ENCODE measurements around the gene RANBP9. TPM values are rescaled to one million over a fixed set of nuclear protein-coding genes. Genes with fewer than 3 reads are reported as not detected.

The RANBP9 gene
- total and polyA plus RNA-seq, 2 donors from 2014 or later = 16.4 to 29.0 TPM

DNA sequence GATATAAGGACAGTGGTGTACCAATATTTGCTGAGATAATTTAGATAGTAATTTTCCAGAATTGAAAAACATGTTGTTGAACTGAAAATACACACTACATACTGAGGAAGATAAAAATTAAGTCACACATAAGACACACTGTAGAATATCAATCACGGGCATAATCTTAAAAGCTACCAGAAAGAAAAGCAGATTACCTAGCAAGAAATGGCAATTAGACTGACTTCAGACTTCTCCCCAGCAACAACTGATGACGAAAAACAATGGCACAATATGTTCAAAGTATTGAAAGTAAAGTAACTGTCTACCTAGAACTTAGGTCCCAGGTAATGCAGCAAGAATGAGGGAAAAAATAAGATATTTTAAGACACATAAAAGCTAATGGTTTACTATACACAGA lies 50.0 kb downstream of the RANBP9 start:
- intact Hi-C loops (cut with DNase I) = no loop called here
- no peak overlapping the region for H3K9ac ChIP-seq (ENCODE audit: low read length in 3 of 3)
- no peak overlapping the region for H3K27ac ChIP-seq (ENCODE audit: low read depth in 2 of 2, low read length in 2 of 2)
- no peak overlapping the region for H3K4me3 ChIP-seq (ENCODE audit: low read length in 3 of 3)
- no peaks in the 10 kb centered on the region for H3K36me3 ChIP-seq (ENCODE audit: control insufficient read depth in 2 of 3, insufficient read depth in 3 of 3, low read length in 3 of 3)
- TF ChIP-seq CTCF (IDR thresholded peaks at IDR 0.05; ENCODE audit: borderline replicate concordance, extremely low read depth, insufficient read depth) = no peak
- no peaks in the 10 kb centered on the region for H3K4me1 ChIP-seq (ENCODE audit: control insufficient read depth in 2 of 3, insufficient read depth in 2 of 3, low read depth in 1 of 3, low read length in 3 of 3)
- no peaks in the 10 kb centered on the region for H3K27me3 ChIP-seq (ENCODE audit: control insufficient read depth, insufficient read depth, low read length)
- DNase-seq (no peak), FAIRE-seq (no peak)
- H3K9me3 ChIP-seq (ENCODE audit: control insufficient read depth in 2 of 3, insufficient read depth in 1 of 3, low read length in 3 of 3) = no peaks in the 10 kb centered on the region

- intact Hi-C loops (cut with DNase I) = no loop called here
- H3K27ac ChIP-seq (ENCODE audit: low read depth in 2 of 2, low read length in 2 of 2) = no peak overlapping the region
- no peak overlapping the region for H3K4me3 ChIP-seq (ENCODE audit: low read length in 3 of 3)
- no peaks in the 10 kb centered on the region for H3K9me3 ChIP-seq (ENCODE audit: control insufficient read depth in 2 of 3, insufficient read depth in 1 of 3, low read length in 3 of 3)
- H3K9ac ChIP-seq (ENCODE audit: low read length in 3 of 3) = no peak overlapping the region
- FAIRE-seq (no peak), DNase-seq (no peak)
- H3K36me3 ChIP-seq (ENCODE audit: control insufficient read depth in 2 of 3, insufficient read depth in 3 of 3, low read length in 3 of 3) = no peaks in the 10 kb centered on the region
- H3K4me1 ChIP-seq (ENCODE audit: control insufficient read depth in 2 of 3, insufficient read depth in 2 of 3, low read depth in 1 of 3, low read length in 3 of 3) = no peaks in the 10 kb centered on the region
- no peaks in the 10 kb centered on the region for H3K27me3 ChIP-seq (ENCODE audit: control insufficient read depth, insufficient read depth, low read length)
- no peak for TF ChIP-seq CTCF (IDR thresholded peaks at IDR 0.05; ENCODE audit: borderline replicate concordance, extremely low read depth, insufficient read depth)
Observed at GRCh38 chr6:13660893-13661292, 50.7 kb downstream of the RANBP9 start.

DNA sequence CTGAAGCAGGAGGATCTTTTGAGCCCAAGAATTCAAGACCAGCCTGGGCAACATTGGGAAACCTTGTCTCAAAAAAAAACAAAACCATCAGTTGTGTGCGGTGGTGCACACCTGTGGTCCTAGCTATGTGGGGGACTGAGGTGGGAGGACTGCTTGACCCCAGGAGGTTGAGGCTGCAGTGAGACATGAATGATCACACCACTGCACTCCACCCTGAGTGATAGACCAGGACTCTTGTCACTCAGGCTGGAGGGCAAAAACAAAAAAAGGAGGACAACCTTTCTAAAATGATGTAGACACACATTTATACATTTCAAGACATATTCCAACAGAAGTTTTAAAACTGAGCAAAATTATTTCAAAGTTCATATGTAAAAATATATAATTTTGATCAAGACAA lies 51.4 kb downstream of the RANBP9 start:
- Histone ChIP-seq H3K27ac (ENCODE audit: low read depth in 2 of 2, low read length in 2 of 2) (no peak overlapping the region), H3K36me3 (ENCODE audit: control insufficient read depth in 2 of 3, insufficient read depth in 3 of 3, low read length in 3 of 3) (no peaks in the 10 kb centered on the region), H3K4me1 (ENCODE audit: control insufficient read depth in 2 of 3, insufficient read depth in 2 of 3, low read depth in 1 of 3, low read length in 3 of 3) (no peaks in the 10 kb centered on the region), H3K27me3 (ENCODE audit: control insufficient read depth, insufficient read depth, low read length) (no peaks in the 10 kb centered on the region), H3K4me3 (ENCODE audit: low read length in 3 of 3) (no peak overlapping the region), H3K9me3 (ENCODE audit: control insufficient read depth in 2 of 3, insufficient read depth in 1 of 3, low read length in 3 of 3) (no peaks in the 10 kb centered on the region), H3K9ac (ENCODE audit: low read length in 3 of 3) (no peak overlapping the region)
- FAIRE-seq (no peak), DNase-seq (no peak)
- TF ChIP-seq CTCF (IDR thresholded peaks at IDR 0.05; ENCODE audit: borderline replicate concordance, extremely low read depth, insufficient read depth) = no peak
- intact Hi-C loops (cut with DNase I) = no loop called here

GRCh38 chr6:13655700-13656099 lies 55.9 kb downstream of the RANBP9 start:
- no peak overlapping the region for H3K9ac ChIP-seq (ENCODE audit: low read length in 3 of 3)
- H3K4me1 ChIP-seq (ENCODE audit: control insufficient read depth in 2 of 3, insufficient read depth in 2 of 3, low read depth in 1 of 3, low read length in 3 of 3) = no peaks in the 10 kb centered on the region
- H3K27ac ChIP-seq (ENCODE audit: low read depth in 2 of 2, low read length in 2 of 2) = no peak overlapping the region
- intact Hi-C loops (cut with DNase I) = no loop called here
- no peaks in the 10 kb centered on the region for H3K9me3 ChIP-seq (ENCODE audit: control insufficient read depth in 2 of 3, insufficient read depth in 1 of 3, low read length in 3 of 3)
- no peaks in the 10 kb centered on the region for H3K36me3 ChIP-seq (ENCODE audit: control insufficient read depth in 2 of 3, insufficient read depth in 3 of 3, low read length in 3 of 3)
- FAIRE-seq (no peak), DNase-seq (no peak)
- H3K4me3 ChIP-seq (ENCODE audit: low read length in 3 of 3) = no peak overlapping the region
- TF ChIP-seq CTCF (IDR thresholded peaks at IDR 0.05; ENCODE audit: borderline replicate concordance, extremely low read depth, insufficient read depth) = no peak
- no peaks in the 10 kb centered on the region for H3K27me3 ChIP-seq (ENCODE audit: control insufficient read depth, insufficient read depth, low read length)

All from kidney (tissue), 14 donors.